Activated T-helper 1 cell treated with Interleukin-2 at 50 U/mL for 16 hours (primary cell): Measurements from ENCODE around the gene PXDN.

Source experiments
- DNase-seq: peaks from one replicate; pipeline ENCODE4 v3.0.0-alpha.2; 2020; ENCODE audit warnings: low read depth

PXDN gene

DNA sequence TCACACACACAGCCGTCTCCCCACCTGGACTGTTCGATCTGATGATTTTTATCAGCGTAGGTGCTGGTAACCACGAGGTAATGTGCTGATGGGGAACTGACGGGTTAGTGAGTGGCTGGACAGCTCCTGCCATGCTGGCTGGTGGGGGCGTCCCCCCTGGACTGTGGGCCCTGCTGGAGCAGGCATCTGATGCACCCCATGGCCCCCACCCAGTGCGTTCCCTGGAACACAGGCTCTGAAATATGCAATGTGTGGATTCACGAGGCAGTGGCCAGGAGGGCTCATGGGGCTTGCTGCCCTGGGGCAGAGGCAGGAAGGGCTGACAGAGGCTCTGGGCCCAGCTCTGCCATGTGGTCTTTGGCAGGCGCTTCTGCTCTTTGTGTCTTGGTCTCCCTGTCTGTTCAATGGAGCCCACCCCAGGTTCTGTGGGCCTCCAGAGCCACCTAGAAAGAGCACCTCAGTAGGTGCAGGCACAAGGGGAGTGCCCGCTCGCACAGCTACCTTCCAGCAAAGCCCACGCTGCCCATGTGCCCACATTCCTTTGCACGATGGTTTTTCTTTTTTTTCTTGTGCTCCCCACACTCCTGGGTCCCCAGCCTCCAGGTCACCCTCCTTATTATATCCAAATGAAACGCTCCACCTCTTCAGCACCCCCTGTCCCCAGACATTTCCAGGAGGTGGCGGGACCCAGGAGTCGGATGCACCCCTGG, 10.3 kb upstream of the PXDN start:
- no peak for DNase-seq

DNA sequence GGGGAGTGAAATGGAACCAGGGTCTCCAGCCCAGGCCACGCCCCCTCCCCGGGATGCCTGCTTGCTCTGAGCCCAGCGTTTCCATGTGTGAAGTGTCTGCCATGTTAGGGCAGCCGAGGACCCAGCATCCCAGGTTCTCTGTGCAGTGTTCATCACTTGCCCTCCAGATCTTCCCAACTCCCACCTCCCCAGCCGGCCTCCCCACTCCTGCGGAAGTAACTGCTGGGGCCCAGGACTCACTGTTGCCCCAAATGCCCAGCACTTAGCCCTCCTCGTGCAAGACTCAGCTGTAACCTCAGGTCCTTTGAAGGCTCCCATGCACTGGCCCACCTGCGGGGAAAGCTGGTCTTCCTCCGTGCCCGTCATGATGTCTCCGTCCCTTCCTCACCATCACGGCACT, 9.7 kb upstream of the PXDN start:
- DNase-seq: no peak

DNA sequence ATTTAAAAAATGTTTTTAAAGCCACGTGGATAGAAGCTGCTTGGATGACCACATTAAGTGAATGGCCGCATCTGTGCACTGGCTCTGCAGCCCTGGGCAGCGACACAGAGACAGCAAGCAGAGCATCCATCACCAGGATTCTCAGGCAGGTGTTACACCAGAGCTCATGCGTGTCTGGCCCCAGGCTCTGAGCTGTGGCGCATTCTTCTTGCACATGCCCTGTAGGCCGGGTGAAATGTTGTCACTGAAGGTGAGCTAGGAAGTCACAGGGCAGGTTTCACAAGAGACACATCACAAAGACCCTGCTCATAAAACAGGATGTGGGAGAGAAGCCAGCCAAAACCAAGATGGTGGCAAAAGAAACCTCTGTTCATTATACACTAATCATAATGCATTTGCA, 8.4 kb upstream of the PXDN start:
- DNase-seq: no peak

DNA sequence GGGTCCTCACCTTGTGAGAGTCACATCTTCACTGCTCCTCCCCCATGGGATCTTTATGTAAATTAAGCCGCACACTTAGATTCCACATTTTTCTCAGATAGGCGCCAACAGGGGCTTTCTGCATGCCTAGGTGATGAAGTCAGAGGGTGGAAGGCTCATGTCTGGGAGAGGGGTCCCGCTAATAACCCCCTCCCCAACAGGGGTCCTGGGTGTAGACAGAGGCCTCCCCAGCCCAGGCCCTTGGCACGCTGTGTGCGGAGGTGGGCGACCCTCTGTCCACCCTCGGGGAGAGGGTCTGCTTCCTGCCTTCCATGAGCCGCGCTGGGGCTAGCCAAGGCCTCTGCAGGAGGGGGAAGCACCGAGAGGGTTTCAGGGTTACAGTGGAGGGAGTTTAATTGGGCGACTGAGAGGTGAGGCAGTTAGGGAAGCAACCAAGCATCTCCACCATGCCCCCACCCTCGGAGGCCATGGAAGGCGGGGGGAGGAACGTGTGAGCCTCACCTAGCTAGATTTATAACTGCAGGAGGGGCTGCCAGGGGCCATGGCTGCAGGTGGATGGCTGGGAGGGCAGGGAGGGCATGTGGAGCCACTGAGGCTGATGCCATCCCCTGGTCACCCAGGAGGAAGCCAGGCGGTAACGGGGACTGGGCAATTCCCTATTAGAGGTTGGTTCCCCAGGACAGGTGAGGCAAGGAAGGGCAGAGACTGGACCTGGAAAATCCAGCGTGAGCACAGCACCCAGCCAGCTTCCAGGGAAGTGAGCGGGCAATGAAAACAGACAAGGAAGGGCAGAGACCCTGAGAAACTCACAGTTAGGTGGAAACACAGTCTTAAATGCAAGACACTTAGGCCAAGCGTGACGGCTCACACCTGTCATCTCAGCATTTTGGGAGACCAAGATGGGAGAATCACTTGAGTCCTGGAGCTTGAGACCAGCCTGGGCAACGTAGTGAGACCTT, 7.7 kb upstream of the PXDN start:
- no peak for DNase-seq

DNA sequence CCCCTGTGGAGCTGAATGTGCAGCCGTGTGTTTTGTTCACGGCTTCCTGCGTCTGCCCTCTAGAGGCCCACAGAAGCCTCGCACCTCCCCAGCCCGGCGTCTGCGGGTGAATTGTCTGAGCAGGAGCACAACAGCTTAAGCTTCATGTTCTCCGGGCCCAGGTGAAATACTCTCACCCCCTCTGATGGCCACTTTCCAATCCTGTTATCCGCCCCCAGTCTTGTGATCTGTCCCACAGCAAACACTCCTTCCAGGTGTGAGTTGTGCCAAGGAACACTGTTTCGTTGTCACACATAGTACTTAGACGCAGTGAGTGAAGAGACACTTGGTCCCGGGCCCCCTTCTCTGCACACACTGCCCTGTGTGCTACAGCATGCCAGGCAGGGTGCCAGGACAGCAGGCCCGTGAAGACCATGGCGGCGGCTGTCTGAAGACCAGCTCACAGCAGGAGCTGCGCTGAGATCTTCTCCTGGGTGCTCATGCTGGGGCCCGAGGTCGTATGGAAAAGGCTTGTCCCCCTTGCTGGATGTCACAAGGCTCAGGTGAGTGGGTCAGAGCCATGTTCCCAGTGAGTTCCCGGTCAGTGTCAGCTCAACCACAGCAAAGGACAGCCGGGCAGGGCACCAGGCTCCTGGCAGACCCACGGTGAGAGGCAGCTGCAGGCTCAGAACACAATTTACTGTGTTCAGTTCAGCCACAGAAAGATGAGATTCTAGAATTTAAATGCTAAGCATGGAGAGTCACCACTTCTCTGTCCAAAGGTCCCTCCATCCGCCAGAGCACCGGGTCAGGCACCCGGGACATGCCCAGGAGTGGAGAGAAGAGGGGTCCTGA, 6.8 kb upstream of the PXDN start:
- no peak for DNase-seq

DNA sequence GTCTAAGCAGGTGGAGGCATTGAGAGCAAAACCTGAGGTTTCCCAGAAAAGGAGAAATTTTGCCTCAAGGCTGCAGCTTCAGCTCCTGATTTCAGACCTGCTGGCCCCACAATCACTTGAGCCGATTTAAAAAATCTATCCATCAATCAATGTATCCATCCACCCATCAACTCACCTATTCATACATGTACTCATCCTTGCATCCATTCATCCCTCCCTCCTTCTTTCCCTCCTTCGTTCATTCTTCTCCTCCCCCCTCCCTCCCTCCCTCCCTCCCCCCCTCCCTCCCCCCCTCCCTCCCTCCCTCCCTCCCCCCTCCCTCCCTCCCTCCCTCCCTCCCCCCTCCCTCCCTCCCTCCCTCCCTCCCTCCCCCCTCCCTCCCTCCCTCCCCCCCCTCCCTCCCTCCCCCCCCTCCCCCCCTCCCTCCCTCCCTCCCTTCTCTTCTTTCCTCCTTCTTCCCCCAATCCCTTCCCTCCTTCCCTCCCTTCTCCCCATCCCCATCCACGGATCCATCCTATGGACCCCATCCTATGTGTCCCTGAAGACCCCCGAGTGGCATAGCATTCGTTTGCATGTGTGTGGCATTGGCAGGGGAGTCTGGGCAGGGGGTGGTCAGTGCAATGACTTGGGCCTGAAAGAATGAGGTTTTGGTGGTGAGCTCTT, 6.1 kb upstream of the PXDN start:
- no peak for DNase-seq

DNA sequence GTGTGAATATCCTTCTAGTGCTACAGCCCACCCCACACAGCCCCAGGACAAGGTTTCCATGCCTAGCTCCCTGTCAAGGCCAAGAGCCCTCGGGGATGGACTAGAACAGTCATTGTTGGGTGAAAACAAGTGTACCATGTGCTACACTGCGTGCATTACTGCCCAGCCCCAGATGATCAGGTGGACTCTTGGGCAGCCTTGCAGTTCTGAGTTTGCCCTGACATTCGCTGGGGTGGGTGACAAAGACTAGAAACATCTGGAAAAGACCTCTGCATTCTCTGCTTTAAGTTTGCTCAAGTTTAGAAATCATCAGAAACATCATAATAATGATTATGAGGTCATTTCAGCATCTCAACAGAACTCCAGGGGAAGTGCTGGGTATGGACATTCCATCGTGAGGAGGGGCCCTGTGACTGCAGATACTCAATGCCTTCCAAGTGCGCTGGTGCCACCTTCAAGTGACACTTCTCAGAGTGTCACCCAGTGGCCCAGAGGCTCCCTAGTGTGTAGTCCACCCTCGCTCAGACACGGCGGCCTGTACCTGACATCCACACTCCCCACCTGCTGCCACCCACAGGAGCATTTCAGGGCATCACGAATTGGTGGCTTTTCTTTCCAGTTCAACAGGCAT, 5.3 kb upstream of the PXDN start:
- no peak for DNase-seq

DNA sequence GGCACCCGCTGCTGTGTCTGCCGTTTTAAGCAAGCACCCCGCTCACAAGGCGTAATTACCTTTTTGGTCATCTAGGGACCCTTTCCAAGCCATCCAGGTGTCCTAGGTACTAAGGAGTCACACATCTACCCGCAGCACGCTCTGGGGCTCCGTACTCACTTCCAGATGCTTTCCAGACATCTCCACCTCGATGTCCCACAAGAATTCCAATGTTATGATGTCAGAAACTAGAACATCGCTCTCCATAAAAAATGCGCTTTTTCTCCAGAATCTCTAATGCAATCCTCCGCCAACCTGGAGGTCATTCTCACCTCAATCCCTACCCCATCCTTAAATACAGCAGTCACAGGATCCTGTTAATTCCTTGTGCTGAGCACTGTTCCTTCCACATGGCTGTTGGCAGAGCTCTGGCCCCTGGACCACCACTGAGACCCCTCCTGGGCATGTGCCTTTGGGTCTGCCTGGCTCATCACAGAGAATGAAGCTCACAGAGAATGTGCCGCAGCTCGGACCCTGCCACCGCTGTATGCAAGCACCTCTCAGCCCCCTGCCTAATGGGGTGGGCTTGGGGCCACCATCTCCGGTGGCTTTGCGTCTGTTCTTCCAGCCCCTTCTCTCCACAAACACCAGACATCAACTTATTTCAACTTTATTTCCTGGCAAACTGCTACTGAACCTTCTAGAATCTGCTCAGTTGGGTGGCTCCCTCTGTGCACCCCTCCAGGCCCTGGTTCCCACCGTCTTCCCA, 4.6 kb upstream of the PXDN start:
- DNase-seq: no peak

DNA sequence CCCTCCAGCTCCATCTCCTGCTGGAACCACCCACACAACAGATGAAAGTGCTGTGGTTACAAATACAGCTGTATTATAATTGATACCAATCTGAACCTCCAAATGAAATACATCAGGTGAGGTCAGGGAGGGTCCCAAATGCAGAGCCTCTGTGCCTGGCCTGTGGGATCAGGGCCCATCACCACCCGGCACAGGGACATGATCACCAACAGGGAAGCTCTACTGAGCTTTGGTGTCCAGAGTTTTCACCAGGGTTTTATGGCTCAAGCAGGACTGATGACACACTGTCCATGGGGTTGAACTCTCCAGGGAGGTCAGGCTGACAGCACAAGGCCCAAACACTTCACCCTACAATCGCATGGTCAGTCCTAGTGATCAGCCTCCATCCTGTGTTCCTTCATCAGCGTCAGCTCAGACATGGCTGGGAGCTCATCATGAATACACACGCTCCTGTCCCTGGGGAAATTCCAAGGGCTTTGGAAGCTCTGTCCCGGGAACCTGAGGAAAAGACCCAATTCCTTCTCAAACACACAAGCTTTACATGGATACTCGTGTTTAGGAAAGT, 3.9 kb upstream of the PXDN start:
- no peak for DNase-seq

DNA sequence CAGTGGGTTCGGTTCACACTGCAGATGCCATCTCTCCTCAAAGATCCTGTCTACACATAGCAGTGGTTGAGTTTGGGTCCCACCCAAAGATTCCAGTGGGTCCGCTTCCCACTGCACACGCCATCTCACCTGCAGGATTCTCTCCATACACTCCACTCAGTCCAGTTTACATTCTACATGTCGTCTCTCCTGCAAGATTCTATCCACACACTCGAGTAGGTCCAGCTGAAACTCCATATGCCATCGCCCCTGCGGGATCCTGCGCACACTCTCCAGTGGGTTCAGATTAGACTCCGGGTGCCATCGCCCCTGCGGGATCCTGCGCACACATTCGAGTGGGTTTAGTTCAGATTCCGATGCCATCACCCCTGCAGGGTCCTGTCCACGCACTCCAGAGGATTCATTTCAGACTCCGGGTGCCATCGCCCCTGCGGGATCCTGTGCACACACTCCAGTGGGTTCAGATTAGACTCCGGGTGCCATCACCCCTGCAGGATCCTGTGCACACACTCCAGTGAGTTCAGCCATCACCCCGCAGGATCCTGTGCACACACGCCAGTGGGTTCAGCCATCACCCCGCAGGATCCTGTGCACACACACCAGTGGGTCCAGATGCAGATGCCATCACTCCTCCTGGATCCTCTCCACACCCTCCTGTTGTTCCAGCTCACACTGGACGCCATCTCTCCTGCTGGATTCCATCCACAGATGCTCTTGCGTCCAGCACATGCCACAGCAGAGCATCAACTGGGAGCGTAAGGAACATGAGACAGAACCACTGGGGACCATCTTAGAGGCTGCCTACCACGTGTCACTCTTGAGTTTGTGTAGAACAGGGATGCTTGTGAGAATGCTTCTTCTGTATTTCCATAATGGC, 3.0 kb upstream of the PXDN start:
- no peak for DNase-seq

DNA sequence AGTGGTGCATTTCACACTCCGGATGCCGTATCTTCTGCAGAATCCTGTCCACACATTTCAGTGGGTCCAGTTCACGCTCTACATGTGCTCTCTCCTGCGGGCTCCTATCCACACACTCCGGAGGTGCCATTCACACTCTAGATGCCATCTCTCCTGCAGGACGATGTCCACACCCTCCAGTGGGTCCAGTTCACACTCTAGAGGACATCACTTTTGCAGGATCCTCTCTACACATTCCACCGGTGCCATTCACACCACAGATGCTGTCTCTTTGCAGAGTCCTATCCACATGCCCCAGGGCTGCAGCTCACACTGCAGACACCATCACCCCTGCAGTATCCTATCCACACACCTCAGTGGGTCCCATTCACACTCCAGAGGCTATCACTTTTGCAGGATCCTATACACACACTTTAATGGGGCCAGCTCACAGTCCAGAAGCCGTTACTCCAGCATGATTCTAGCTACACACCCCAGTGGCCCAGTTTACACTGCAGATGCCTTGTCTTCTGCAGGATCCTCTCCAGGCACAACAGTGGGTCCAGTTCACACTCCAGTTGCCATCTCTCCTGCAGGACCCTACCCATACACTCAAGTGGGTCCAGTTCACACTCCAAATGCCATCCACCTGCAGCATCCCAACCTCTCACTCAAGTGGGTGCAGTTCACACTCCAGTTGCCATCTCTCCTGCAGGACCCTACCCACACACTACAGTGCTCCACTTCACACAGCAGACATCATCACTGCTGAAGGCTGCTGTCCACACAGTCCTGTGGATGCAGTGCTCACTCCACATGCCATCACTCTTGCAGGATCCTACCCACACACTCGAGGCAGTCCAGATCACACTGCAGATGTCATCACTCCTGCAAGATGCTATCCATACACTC, 2.1 kb upstream of the PXDN start:
- no peak for DNase-seq

DNA sequence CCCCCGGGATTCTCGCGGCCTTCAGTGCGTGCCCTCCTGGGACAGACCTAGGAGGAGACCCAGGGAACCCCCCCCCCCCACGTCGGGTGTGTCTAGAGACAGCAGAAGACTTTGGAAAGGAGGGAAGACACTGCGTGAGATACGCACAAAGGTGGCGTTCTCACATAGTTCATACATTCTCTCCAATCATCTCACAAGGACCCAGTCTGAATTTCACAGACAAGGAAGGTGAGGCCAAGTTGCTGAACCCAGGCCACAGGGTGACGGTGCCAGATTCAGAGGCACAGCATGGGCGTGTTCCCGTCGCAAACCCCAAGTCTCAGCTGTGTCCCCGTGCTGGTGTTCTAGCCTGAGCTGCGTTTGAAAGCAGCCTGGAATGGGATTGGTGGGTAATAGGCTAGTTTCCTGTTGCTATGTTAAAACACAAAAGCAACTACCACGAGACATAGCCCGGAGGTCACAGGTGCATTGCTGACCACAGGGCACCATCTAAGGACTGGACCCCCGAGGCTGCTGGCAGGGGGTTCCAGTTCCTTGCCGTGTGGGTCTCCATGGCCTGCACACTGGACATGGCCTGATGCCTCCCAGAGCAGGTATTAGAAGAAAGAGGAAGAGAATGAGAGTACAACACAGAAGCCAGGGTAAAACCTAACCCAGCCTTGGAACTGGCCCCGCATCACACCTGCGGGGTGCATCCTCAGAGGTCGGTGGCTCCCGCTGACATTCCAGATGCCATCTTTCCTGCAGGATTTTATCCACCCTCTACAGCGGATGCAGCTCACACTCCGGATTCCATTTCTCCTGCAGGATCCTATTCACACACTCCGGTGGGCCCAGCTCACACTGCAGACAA, 1.1 kb upstream of the PXDN start:
- no peak for DNase-seq

DNA sequence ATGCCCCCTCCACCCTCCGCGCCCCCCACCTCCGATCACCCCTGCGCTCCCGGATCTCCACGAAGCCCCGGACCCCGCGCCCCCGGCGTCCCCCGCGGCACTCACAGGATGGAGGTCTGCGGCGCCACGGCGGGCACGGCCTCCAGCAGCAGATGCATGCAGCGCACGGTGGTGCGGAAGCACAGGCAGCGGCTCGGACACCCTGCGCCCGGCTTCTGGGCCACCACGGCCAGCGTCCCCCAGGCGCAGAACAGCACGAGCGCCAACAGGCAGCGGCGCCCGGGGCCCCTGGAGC, 217 bp downstream of the PXDN start:
- DNase-seq: no peak

DNA sequence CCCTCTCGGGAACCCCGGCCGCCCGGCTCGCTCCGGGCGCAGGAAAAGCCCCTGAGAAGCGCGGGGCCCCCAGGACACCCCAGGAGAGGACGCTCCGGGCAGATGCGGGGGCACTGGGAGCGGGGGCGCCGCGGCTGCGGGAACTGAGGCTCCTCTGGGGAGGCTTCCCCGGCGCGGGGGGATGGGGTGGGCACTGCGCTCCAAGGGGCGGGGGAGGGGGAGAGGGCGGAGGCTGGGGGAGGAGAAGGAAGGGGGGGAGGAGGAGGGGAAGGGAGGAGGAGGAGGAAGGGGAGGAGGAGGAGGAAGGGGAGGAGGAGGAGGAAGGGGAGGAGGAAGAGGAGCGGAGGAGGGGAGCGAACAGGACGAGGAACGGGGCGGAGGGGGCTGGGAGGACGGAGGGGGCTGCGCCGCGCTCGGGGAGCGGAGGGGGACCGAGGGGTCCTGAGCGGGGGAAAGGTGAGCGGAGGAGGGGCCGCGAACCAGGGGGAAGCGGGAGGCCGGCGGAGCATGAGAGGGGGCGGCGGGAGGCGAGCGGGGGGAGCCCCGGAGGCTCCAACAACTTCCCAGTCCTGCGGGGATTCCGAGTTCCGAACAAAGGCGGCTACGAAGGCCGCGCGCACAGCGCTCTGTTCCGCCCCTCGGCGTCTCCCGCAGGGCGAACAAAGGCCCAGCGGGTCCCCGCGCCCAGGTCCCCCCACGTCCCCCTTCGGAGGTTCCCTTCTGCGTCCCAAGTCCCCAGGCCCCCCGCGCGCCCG, 742 bp downstream of the PXDN start:
- no peak for DNase-seq

DNA sequence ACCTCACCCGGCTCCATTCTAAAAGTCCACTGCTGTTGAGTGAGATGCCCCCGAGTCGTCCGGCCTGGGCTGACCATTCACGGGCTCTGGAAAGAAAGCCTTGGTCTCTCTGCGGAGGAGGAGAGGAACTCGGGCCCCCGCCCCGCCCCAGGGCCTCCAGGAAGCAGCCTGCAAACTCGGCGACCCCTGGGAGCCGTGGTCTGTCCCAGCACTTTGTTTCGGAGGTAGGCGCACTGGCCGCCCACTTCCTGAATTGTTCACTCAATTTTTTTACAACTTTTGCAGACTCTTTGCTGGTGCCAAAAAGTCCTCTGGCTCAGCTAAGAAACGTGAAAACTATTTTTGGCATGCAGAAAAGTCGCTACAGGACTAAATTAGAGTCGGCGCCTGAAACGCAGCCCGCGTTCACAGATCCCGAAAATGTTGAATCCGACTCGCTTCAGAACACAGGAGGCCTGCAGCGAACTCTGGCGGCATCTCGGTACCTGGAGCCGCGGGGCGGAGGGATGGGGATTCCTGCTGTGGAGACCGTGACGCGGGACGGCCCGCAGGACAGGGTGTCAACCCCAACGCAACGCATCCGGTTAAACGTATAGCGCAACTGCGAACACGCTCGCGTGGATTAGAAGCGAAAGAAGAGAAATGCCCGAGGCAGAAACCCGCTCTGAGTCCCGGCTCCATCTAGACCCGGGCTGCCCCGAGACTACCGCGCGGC, 1.5 kb downstream of the PXDN start:
- no peak for DNase-seq

DNA sequence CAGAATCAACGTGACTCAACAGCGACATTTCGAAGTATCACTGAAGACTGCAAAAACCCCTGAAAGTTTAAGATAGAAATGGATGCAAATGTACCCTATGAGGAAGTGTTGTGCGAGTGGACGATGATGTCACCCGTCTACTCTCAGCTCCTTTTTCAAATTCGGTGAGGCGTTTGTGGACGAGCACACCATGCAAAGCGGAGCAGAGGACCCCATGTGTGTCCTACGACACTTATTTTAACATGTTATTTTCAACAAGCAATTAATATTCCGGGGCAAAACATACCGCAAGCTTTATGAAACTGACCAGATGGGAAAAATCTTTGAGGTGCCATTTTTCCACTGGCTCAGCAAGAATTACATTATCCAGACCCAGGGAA, 2.0 kb downstream of the PXDN start:
- no peak for DNase-seq
